HCT116 (cell line): ENCODE measurements around the gene FHL3. TPM values are rescaled to one million over a fixed set of nuclear protein-coding genes. Genes with fewer than 3 reads are reported as not detected.

ENCODE experiments used
- ATAC-seq: fragments of 200-7000 bp; cut with Tn5 transposase; 2 replicates; pipeline ENCODE4 v1.9.1; 2020; ENCODE audit warnings: mild to moderate bottlenecking, moderate library complexity
- BruUV-seq: library from RNA; stranded (reverse); fragments of 400-500 nt; replicated peaks from 2 replicates; lab custom pipeline; 2021; lab: Mats Ljungman, UMichigan
- CTCF ChIA-PET: fragments of 300-600 bp; sonication (Branson Sonifier 250); formaldehyde crosslinking; loops from one replicate; lab custom pipeline; 2021; ENCODE audit warnings: antibody characterized with exemption; lab: Charles Lee
- POLR2A ChIA-PET: fragments of 300-600, 350-600 bp; sonication (Branson Sonifier 250); formaldehyde crosslinking; loops from one replicate; lab custom pipeline; 2021; ENCODE audit warnings: antibody characterized with exemption; lab: Charles Lee
- RAD21 ChIA-PET, 2 experiments: fragments of 300-600 bp; sonication (Branson Sonifier 250); formaldehyde crosslinking; loops; one replicate each; lab custom pipeline; 2023; ENCODE audit warnings: low total read pairs in 2 of 2; ENCODE audit not compliant: uncharacterized antibody in 2 of 2, unreplicated experiment in 2 of 2, low non-redundant PET in 1 of 2; lab: Charles Lee
- DNase-seq: peaks from one replicate; pipeline ENCODE4 v3.0.0-alpha.2; 2010; ENCODE audit warnings: low read depth, low spot score
- H2AFZ ChIP-seq: fragments of 200-600 bp; shearing (Covaris generic), sonication (generic); 2 replicates; pipeline ENCODE4 v1.6.1; 2017; ENCODE audit warnings: low read depth, mixed run types, mixed read lengths, antibody characterized with exemption, low read length; ENCODE audit not compliant: poor library complexity, severe bottlenecking
- H3K27ac ChIP-seq: 2 replicates; pipeline ENCODE4 v1.5.1; 2012; ENCODE audit warnings: low read depth, low read length
- H3K27me3 ChIP-seq: fragments of 200-600 bp; sonication (generic); 2 replicates; pipeline ENCODE4 v1.6.1; 2016; ENCODE audit warnings: mixed run types, low read length, mixed read lengths; ENCODE audit not compliant: insufficient read depth
- H3K36me3 ChIP-seq, 2 experiments: fragments of 200-500 bp in 1 of 2; fragments of 200-600 bp in 1 of 2; sonication (Bioruptor generic) in 1 of 2; sonication (generic) in 1 of 2; 2 replicates each; pipeline versions ENCODE4 v1.5.1 to v1.6.1; 2014 to 2016; ENCODE audit warnings: low read length in 2 of 2, inconsistent platforms in 1 of 2, mixed read lengths in 1 of 2, mixed run types in 1 of 2; ENCODE audit not compliant: insufficient read depth in 2 of 2, control insufficient read depth in 1 of 2
- H3K4me1 ChIP-seq, 2 experiments: fragments of 200-600 bp in 1 of 2; sonication (generic) in 1 of 2; 2 replicates each; pipeline versions ENCODE4 v1.5.1 to v1.6.1; 2012 to 2017; ENCODE audit warnings: low read length in 2 of 2, inconsistent platforms in 1 of 2, mild to moderate bottlenecking in 1 of 2, mixed read lengths in 1 of 2, mixed run types in 1 of 2, moderate library complexity in 1 of 2; ENCODE audit not compliant: insufficient read depth in 2 of 2, control insufficient read depth in 1 of 2
- H3K4me2 ChIP-seq: fragments of 200-600 bp; sonication (generic); 2 replicates; pipeline ENCODE4 v1.6.1; 2017; ENCODE audit warnings: mixed run types, low read length, mixed read lengths
- H3K4me3 ChIP-seq, 2 experiments: fragments of 200-600 bp in 1 of 2; sonication (generic) in 1 of 2; replicated peaks in 1 of 2; 2 replicates each; pipeline ENCODE4 v1.5.1; 2011 to 2016; ENCODE audit warnings: low read length in 2 of 2, control low read depth in 1 of 2, low read depth in 1 of 2, mild to moderate bottlenecking in 1 of 2, mixed read lengths in 1 of 2, mixed run types in 1 of 2
- H3K79me2 ChIP-seq: fragments of 200-600 bp; sonication (generic); 2 replicates; pipeline ENCODE4 v1.6.1; 2017; ENCODE audit warnings: mild to moderate bottlenecking, mixed run types, low read length, moderate library complexity, mixed read lengths; ENCODE audit not compliant: insufficient read depth
- H3K9ac ChIP-seq: fragments of 200-600 bp; sonication (generic); 2 replicates; pipeline ENCODE4 v1.6.1; 2016; ENCODE audit warnings: low read length, mixed read lengths
- H3K9me2 ChIP-seq: fragments of 200-600 bp; sonication (generic), shearing (Covaris generic); 2 replicates; pipeline ENCODE4 v1.6.1; 2017; ENCODE audit warnings: mixed run types, mild to moderate bottlenecking, moderate library complexity; ENCODE audit not compliant: insufficient read depth
- H3K9me3 ChIP-seq, 2 experiments: fragments of 200-500 bp in 1 of 2; fragments of 200-600 bp in 1 of 2; sonication (Bioruptor generic) in 1 of 2; sonication (generic) in 1 of 2; 2 replicates each; pipeline ENCODE4 v1.6.1; 2014 to 2017; ENCODE audit warnings: low read length in 2 of 2, mixed read lengths in 2 of 2, inconsistent platforms in 1 of 2, low read depth in 1 of 2, mild to moderate bottlenecking in 1 of 2, mixed run types in 1 of 2, moderate library complexity in 1 of 2; ENCODE audit not compliant: control insufficient read depth in 1 of 2, insufficient read depth in 1 of 2
- H4K20me1 ChIP-seq: fragments of 200-600 bp; sonication (generic), shearing (Covaris generic); 2 replicates; pipeline ENCODE4 v1.6.1; 2017; ENCODE audit warnings: mixed run types, mild to moderate bottlenecking, moderate library complexity; ENCODE audit not compliant: insufficient read depth
- JUND ChIP-seq: IDR thresholded peaks from 2 replicates; pipeline ENCODE4 v1.6.1; 2012
- POLR2AphosphoS5 ChIP-seq: IDR thresholded peaks from 2 replicates; pipeline ENCODE4 v1.6.1; 2011; ENCODE audit warnings: mild to moderate bottlenecking, low read depth, low read length, moderate library complexity
- SIN3A ChIP-seq: IDR thresholded peaks from 2 replicates; pipeline ENCODE4 v1.6.1; 2012; ENCODE audit warnings: low read depth
- ZFX ChIP-seq: fragments of 450-650 bp; IDR thresholded peaks from 2 replicates; pipeline ENCODE4 v1.6.1; 2017
- intact Hi-C: fragments of 100-400 bp; cut with micrococcal nuclease; formaldehyde crosslinking; loops from 2 replicates; pipeline ENCODE4 v1.10.0; 2022
- total RNA-seq: library from RNA; stranded (reverse); gene quantifications from one replicate; pipeline ENCODE4 v1.2.1, GENCODE V29; 2021; ENCODE audit not compliant: unreplicated experiment

FHL3 gene
- total RNA-seq, 1 experiment from 2014 or later, result 22.5 TPM

DNA sequence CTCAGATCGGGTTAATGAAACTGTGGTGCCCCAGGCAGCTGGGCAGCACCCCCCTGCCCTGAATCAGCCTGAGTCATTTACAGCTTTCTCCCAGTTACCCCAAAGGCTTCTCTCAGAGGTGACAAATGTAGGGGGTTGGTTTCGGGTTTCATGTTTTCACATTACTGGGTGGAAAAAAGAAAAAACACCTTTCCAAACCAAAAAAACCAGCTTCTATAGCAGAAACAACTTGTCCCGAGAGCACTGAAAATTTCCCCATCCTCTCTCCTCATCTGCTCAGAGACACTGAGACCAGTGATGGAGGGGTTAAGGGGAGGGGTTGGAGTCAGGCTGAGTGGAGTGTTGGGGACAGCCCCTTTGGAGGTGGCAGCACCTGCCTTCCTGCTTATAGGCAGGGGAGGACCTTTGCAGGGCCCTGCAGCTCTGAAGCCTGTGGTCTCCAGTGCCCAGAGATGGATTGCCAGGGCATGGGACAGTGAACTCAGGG, 22.8 kb upstream of the FHL3 start:
- Histone ChIP-seq H3K27me3 (no peaks in the 10 kb centered on the region), H3K79me2 (no peaks in the 10 kb centered on the region), H3K4me3 (no peak overlapping the region), H3K36me3 (peaks cover 22 to 35% of the 10 kb centered on the region in 2 experiments; a peak in 3 of 4 replicates), H4K20me1 (no peaks in the 10 kb centered on the region), H3K4me2 (no peak overlapping the region), H2AFZ (no peak overlapping the region), H3K9me2 (no peaks in the 10 kb centered on the region), H3K27ac (no peak overlapping the region), H3K9ac (no peak overlapping the region), H3K9me3 (no peaks in the 10 kb centered on the region), H3K4me1 (peaks cover 0 to 14% of the 10 kb centered on the region in 2 experiments; a peak in 1 of 4 replicates)
- BruUV-seq, result no TSS peak
- POLR2A ChIA-PET, result no interaction called here
- ATAC-seq, result no peak
- RAD21 ChIA-PET, result no interaction called here
- TF ChIP-seq ZFX (no peak), POLR2AphosphoS5 (0 out of 2 replicates have a peak, but pooled peaks have one; percentile 30)
- DNase-seq, result no peak
- CTCF ChIA-PET, result interaction anchor here (0.9 to 1.4 kb wide), 2 partner anchors 12 to 807 kb away, joined by 3 read pairs; no protein-coding TSS in a partner anchor
- intact Hi-C loops, result loop anchor here (5.0 kb wide), 1 partner anchor 789 kb away; no protein-coding TSS in a partner anchor

DNA sequence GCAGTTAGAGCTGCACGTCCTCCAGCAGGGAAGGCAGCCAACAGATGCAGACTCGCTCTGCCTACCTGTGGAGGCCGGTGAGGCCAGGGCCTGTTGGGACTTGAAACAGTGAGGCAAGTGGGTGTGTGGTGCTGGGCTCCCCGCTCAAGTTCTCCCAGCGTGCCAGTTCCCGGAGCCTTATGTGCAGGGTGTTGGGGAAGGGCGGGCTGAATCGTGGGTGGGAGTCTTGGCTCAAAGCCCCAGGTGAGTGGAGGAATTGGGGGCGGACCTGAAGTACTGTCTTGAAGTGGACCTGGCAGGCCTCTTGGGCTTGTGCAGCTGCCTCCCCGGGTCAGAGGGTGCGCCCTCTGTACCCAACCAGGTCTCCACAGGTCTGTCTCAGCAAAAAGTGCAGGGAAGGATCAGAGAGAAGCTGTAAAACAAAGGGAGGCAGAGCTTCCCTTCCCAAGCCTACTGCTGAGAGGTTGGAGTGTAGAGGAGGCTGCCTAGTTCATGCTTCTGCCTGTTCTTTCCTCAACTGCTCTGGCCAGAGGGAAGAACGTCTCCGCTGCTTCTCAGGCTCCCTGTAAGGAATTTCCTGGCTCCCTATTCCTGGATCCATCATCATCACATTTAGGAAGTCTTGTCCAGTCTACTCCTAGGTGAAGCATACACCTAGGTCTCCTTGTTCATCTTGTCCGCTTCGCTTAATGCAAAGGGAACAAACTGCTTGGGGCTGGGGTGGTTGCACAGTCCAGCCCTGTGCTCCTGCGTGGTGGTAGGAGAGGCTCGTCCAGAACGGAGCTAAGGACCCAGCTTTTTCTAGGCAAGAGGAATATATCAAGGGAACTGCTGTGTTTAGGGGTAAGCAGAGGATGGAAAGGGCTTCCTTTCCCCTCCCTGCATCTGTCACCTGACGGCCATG, 22.1 kb upstream of the FHL3 start:
- Histone ChIP-seq H3K36me3 (peaks cover 29 to 42% of the 10 kb centered on the region in 2 experiments; a peak in 3 of 4 replicates), H3K9me3 (no peaks in the 10 kb centered on the region), H3K4me3 (no peak overlapping the region), H3K27me3 (no peaks in the 10 kb centered on the region), H4K20me1 (no peaks in the 10 kb centered on the region), H3K9me2 (no peaks in the 10 kb centered on the region), H3K4me1 (peaks cover 0 to 14% of the 10 kb centered on the region in 2 experiments; a peak in 1 of 4 replicates), H3K9ac (no peak overlapping the region), H2AFZ (no peak overlapping the region), H3K79me2 (no peaks in the 10 kb centered on the region; the same call in 1 of the 2 replicates), H3K4me2 (no peak overlapping the region), H3K27ac (no peak overlapping the region)
- no peak for DNase-seq
- no peak for TF ChIP-seq SIN3A
- TF ChIP-seq JUND, result no peak
- RAD21 ChIA-PET, result no interaction called here
- intact Hi-C loops, result loop anchor here (2.0 to 5.0 kb wide), 2 partner anchors 559 to 790 kb away; no protein-coding TSS in a partner anchor
- BruUV-seq, result no TSS peak
- POLR2A ChIA-PET, result no interaction called here
- peak; percentile 10; the same call in 1 of the 2 replicates for ATAC-seq
- CTCF ChIA-PET, result interaction anchor here (0.9 to 1.4 kb wide), 2 partner anchors 13 to 808 kb away, joined by 3 read pairs; no protein-coding TSS in a partner anchor
